Endometrium (tissue), 2 donors: Measurements from ENCODE around the gene WFDC8.

Source experiments
- FAIRE-seq: peaks from 2 replicates; lab custom pipeline; 2012; peaks lifted over from hg19 to GRCh38; lab: Jason Lieb, UNC
- donor health status: control.
- donor health status: control.

WFDC8 gene

DNA sequence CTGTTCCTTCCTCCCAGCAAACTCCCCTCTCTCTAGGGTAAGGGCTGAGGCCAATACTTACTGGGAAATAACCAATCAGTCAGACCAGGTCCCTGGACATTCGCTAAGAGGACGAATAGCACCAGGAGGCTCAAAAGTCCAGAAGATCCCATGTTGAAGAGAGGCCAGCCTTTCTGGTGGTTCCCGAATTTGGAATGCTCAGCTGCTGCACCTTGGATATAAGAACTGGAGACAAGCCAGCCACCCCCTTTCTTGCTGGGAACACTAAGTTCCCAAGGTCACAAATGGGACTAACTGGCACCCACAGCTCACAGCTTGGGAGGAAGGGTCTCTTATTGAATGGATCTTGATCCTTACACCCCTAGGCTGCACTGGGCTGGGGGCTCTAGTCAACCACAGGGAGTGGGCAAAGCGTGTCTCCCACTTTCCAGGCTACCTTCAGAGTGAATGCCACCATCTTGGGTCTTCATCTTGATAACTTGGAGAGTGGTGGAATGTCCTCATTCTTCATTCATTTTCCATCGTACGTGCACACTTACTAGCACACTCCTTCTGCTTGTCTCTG is 31.8 kb downstream of the WFDC8 start, which contains the start of gene EPPIN:
Gene EPPIN (minus strand): TSS at position 196 of the 565 bp plus-strand sequence. CDS start 44 bp downstream, at position 152.
- FAIRE-seq, result no peak

- FAIRE-seq, result no peak
These were observed 33.2 kb downstream of the WFDC8 start for GRCh38 chr20:45545754-45546453.

DNA sequence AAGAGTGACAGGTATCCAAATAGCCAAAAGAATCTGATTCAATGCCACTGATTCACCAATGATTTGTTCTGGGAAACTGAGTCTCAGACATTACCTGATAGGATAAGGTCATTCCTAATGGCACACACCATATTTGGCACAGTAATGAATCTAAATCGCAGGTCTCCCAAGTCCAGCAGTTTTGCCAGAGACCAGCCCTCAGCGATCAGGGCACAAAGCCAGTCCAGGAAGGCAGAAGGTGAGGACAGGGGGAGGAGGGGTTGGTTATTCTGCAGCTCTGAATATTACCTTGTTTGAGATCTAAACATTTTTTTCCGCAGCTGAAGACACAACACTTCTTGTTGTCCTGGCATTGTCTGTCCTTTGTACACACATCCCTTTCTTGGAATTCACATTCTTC is 33.7 kb downstream of the WFDC8 start:
- no peak for FAIRE-seq

DNA sequence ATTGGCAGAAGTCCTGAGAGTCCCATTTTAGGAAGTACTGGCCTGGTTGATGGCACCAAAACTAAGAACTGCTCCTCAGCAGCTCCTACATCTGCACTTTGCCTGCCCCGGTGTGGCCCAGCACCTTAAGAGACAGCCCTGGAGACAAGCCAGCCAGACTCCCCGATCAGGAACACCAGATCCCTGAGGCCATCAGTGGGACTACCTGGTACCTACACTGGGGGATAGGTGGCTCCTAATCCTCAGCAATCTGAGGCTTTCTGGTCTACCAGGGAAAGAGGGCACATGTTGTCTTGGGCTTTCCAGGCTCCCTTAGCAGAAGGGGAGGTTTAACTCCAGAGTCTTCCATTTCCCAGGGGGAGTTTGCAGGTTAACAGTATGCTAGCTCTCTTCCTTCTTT is 39.7 kb downstream of the WFDC8 start, which contains the start of gene WFDC6:
Gene WFDC6 (minus strand): TSS at position 101 of the 400 bp plus-strand sequence. CDS start 75 bp downstream, at position 26.
- FAIRE-seq, result no peak

DNA sequence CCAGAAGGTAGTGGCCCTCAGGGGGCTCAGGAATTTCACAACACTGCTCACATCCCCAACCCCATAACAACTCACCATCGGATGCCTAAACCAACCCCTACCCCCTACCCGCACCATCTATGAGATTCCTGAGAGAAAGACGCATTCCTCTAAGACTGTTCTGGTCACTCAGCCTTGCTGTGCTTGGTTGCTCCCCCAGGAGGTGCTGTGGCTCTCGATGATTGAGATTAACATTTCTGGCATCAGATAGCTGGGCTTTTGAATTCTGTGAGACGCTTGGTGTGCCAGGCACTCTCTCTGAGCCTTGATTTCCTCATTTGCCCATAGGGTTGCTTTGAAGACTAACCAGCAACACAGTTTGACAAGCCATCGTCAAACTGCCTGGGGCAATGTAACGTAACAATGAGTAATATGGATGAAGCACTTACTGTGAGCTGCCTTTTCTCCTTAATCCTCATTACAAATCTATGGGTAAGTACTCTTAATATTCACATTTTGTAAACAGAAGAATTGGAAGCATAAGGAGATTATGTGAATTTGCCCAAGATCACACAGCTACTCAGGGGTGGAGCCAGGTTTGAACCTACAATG is 40.8 kb downstream of the WFDC8 start:
- no peak for FAIRE-seq

DNA sequence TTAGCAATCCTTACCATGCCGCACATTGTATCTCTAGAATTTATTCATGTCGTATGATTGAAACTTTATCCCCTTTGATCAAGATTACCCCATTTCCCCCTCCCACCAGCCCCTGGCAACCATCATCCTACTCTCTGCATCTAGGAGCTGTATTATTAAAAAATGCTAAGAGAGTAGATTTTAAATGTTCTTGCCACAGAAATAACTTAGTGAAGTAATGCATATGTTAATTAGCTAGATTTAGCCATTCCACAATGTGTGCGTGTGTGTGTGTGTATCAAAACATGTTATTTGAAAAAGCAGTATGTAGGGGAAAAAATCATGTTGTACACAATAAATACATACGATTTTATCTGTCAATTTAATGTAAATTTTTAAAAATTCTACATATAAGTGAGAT is 51.8 kb downstream of the WFDC8 start:
- FAIRE-seq, result no peak

DNA sequence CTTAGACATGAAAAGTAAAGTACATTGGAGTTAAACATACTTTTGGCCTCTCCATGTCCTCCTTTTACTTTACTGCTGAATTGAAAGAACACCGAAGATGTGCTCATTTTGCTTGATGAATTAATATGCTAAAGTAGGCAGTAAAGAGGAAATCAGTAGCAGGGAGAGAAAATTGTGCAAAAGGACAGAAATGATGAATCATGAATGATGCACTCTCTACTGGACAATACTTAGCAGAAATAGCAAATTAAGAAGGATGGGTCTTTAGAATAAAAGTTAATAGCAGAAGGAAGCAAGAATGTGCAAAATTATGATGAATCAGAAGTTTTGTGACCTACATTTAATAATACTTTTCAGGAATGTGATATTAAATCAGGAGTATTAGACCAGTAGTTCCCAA is 55.3 kb downstream of the WFDC8 start:
- no peak for FAIRE-seq

GRCh38 chr20:45518282-45518681 is 60.8 kb downstream of the WFDC8 start:
- FAIRE-seq, result no peak

GRCh38 chr20:45515147-45515913 is 63.8 kb downstream of the WFDC8 start, which contains the start of gene SPINT3:
SPINT3 (minus strand) TSS chr20:45515622; CDS start chr20:45515608, 14 bp downstream.
- no peak for FAIRE-seq

DNA sequence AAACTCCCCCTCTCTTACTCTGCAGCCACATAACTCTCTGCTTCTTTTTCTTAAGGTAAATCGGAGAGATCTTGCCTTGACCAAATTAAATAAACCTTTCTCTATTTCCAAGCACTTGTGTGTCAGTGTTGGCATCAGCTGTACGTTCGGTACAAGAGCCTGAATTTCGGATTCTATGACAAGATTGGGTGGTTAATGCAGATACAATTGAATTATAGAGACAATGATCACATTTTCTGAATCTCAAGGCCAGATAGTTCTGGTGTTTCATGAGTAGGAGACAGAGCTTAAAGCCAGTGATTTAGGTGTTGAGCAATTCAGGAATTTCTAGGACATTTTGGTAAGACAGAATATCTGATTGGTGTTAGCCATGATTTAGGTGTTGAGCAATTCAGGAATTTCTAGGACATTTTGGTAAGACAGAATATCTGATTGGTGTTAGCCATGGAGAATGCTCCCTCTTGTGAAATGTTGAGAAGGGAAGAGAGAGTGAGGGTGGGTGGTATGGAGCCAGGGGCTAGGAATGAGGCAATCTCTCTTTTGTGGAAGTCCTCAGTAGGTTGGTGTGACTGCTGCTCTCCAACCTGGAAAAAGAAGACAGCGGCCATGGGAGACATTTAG is 68.7 kb downstream of the WFDC8 start:
- FAIRE-seq, result no peak

DNA sequence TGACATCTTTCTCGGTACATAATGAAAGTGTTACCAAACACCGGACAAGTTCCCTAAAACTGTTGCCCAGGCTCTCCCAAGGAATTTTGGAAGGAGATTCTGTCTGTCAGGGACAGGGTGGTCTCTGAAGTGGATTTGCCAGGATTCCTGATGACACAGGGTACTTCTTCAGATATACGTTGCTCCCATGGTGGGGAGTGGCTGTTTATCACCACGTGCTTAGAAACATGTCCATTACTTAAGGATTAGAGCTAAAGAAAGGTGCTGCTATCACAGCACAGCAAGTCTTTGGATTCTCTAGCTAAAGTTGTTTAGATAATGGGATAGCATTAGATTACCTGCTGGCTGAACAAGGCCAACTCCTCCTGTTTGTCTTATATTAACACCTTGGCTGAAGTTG is 70.0 kb downstream of the WFDC8 start:
- FAIRE-seq, result no peak

GRCh38 chr20:45508068-45508886 is 70.8 kb downstream of the WFDC8 start:
- FAIRE-seq, result no peak

GRCh38 chr20:45507011-45507820 is 71.9 kb downstream of the WFDC8 start:
- FAIRE-seq, result no peak

DNA sequence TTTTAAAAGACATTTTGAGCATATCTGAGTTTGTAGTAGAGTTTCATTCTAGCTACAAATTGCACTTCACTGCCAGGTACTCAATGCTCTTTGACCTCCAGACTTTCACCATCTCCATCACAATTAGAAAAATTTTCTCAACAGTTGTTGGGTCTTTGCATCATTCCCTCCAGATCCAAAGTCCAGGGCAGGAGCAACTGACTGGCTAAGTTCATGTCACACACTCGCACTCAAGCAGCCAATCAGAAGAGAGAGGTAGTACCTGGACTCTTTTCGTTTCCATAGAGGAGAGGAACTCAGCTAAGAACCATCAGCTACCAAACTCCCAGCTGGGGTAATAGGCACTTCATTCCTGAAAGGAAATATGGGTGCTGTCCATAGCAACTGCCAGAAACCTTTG is 72.7 kb downstream of the WFDC8 start:
- FAIRE-seq, result no peak

DNA sequence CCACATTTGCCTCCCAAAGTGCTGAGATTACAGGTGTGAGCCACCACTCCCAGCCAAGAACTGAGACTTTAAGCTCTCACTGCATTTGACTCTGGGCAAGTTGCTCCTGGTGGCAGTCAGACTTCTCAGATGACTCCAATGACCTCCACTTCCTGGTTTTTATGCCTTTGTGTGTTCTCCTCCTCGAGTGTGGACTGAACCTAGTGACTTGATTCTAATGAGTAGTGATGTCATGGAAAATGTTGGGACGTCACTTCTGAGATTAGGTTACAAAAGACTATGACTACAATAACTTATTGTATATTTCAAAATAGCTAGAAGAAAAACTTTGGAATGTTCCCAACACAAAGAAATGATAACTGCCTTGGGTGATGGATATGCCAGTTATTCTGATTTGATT is 75.7 kb downstream of the WFDC8 start:
- no peak for FAIRE-seq

DNA sequence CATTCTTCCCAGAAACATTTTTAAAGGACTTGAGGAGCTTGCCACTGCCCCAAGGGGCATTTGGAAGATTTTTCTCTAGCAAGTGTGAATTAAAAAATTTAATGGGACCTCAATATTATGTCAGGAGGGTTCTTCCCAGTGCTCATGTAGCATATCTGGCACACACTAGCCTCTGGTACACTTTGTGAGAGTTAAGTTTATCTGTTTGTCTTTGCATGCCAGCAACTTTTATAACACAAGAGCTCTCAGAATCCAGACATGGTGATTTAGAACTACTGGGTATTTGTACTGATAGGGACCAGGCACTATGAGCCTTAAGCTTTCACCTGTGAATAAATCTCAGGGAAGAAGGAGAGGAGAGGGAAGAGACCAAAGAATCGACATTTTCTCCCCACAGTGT is 76.5 kb downstream of the WFDC8 start:
- no peak for FAIRE-seq
